K562 (cell line): Measurements from ENCODE around the gene SLC1A5. TPM values are rescaled to one million over a fixed set of nuclear protein-coding genes. Genes with fewer than 3 reads are reported as not detected.

Source experiments
- PHF8 ChIP-seq: fragments of 200-600 bp; sonication (generic); IDR thresholded peaks from 2 replicates; pipeline ENCODE4 v1.6.1; 2012; ENCODE audit warnings: mixed run types, mild to moderate bottlenecking, inconsistent platforms, low read length, moderate library complexity, borderline replicate concordance
- RBM34 ChIP-seq: fragments of 200-400 bp; formaldehyde crosslinking; IDR thresholded peaks from 2 replicates; pipeline ENCODE4 v1.6.1; 2018; ENCODE audit warnings: low read length, borderline replicate concordance; ENCODE audit not compliant: insufficient read depth
- polyA plus RNA-seq, 8 experiments: library from polyadenylated mRNA; depleted of rRNA in 4 of 8; stranded (reverse) in 5 of 8; unstranded in 3 of 8; fragments of >200 nt; fragmentation: Nextera tagmentation in 2 of 8; fragmentation: Illumina TruSeq in 1 of 8; extraction: Ambion mirVana in 2 of 8; extraction: Trizol in 1 of 8; gene quantifications; 2 replicates each; pipeline versions ENCODE4 v1.2.1 to v1.2.3, GENCODE V29; 2011 to 2014; ENCODE audit warnings: inconsistent platforms in 1 of 8, missing spikeins in 1 of 8
- total RNA-seq, 7 experiments: library from RNA; depleted of rRNA in 6 of 7; stranded (reverse); fragments of >200 nt in 6 of 7; fragmentation: Illumina TruSeq in 2 of 7; extraction: Trizol in 2 of 7; gene quantifications; 2 replicates each; pipeline versions ENCODE4 v1.2.1 to v1.2.3, GENCODE V29; 2011 to 2021; ENCODE audit warnings: low replicate concordance in 1 of 7
- TF ChIP-seq, protein P1 (sequence below): conservative IDR thresholded peaks from 2 replicates; pipeline ENCODE4 v1.6.1; 2011; ENCODE audit warnings: low read depth, mild to moderate bottlenecking, low read length; ENCODE audit not compliant: control insufficient read depth
- TF ChIP-seq, protein P2 (sequence below), 3 experiments: fragments of 200-800 bp in 1 of 3; sonication (Bioruptor generic) in 1 of 3; sonication (generic) in 1 of 3; formaldehyde crosslinking in 1 of 3; IDR thresholded peaks; 2 replicates each; pipeline versions ENCODE4 v1.6.1 to v1.8.0; 2016 to 2022; ENCODE audit warnings: mild to moderate bottlenecking in 2 of 3, missing compliant biosample characterization in 2 of 3, missing genetic modification characterization in 2 of 3, missing genetic modification reagents in 1 of 3
- TF ChIP-seq, protein P3 (sequence below): fragments of 450-650 bp; IDR thresholded peaks from 2 replicates; pipeline ENCODE4 v1.6.1; 2016; ENCODE audit warnings: mild to moderate bottlenecking, moderate library complexity

SLC1A5 gene
- total and polyA plus RNA-seq, 9 of the 15 experiments (the other 6 are each of a cell fraction or from before 2014, with no cell fraction given) = 31.2 to 417 (median 134) TPM

DNA sequence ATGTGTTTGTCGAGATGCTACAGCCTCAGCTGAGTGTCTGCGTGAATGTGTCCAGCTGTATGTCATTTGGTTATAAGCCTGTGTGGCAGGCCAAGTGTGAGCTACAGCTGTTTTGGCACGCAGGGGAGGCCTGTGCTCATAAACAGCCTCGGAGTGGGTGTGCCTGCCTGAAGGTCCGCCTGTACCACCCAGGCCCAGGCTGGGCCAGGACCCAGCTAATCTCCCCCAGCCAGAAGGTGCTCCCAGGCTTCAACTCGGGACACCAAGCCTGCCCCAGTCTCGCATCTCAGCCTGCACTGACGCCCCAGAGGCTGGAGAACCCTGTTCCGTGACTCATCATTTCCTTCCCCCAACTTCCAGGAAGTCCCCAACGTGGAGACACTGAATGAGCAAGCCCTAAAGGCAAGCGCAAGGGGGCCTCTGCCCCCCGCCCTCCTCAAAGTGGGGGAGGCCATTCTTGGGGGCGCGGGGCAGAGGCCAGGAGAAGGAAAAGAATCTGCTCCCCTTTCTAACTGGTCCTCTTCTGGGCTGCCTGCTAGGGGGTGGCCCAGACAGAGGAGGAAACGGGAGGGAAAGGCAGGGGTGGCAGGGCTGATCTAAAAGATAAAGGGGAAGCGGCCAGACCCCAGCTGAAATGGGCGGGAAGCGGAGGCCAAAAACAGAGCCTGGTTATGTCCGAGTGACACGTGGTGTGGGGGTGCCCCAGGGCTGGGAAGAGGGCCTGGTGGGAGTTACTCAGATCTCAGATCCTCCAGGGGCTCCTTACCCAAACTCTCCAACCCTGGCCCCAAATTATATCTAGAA lies 2.0 kb downstream of the SLC1A5 start (continued):
- TF ChIP-seq, protein P1, sequence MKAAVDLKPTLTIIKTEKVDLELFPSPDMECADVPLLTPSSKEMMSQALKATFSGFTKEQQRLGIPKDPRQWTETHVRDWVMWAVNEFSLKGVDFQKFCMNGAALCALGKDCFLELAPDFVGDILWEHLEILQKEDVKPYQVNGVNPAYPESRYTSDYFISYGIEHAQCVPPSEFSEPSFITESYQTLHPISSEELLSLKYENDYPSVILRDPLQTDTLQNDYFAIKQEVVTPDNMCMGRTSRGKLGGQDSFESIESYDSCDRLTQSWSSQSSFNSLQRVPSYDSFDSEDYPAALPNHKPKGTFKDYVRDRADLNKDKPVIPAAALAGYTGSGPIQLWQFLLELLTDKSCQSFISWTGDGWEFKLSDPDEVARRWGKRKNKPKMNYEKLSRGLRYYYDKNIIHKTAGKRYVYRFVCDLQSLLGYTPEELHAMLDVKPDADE = peak; percentile 71
- TF ChIP-seq RBM34 (no peak), PHF8 (peak; percentile 37; the same call in 1 of the 2 replicates)
- TF ChIP-seq, protein P2, sequence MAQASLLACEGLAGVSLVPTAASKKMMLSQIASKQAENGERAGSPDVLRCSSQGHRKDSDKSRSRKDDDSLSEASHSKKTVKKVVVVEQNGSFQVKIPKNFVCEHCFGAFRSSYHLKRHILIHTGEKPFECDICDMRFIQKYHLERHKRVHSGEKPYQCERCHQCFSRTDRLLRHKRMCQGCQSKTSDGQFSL (CRISPR knock-in tag; IDR thresholded peaks at IDR 0.05) = peak; percentile 90
- TF ChIP-seq, protein P2 (tag; IDR thresholded peaks at IDR 0.05) = peak in 1 of 2 experiments; percentile 88; a peak in 2 of 4 replicates
- TF ChIP-seq, protein P3, sequence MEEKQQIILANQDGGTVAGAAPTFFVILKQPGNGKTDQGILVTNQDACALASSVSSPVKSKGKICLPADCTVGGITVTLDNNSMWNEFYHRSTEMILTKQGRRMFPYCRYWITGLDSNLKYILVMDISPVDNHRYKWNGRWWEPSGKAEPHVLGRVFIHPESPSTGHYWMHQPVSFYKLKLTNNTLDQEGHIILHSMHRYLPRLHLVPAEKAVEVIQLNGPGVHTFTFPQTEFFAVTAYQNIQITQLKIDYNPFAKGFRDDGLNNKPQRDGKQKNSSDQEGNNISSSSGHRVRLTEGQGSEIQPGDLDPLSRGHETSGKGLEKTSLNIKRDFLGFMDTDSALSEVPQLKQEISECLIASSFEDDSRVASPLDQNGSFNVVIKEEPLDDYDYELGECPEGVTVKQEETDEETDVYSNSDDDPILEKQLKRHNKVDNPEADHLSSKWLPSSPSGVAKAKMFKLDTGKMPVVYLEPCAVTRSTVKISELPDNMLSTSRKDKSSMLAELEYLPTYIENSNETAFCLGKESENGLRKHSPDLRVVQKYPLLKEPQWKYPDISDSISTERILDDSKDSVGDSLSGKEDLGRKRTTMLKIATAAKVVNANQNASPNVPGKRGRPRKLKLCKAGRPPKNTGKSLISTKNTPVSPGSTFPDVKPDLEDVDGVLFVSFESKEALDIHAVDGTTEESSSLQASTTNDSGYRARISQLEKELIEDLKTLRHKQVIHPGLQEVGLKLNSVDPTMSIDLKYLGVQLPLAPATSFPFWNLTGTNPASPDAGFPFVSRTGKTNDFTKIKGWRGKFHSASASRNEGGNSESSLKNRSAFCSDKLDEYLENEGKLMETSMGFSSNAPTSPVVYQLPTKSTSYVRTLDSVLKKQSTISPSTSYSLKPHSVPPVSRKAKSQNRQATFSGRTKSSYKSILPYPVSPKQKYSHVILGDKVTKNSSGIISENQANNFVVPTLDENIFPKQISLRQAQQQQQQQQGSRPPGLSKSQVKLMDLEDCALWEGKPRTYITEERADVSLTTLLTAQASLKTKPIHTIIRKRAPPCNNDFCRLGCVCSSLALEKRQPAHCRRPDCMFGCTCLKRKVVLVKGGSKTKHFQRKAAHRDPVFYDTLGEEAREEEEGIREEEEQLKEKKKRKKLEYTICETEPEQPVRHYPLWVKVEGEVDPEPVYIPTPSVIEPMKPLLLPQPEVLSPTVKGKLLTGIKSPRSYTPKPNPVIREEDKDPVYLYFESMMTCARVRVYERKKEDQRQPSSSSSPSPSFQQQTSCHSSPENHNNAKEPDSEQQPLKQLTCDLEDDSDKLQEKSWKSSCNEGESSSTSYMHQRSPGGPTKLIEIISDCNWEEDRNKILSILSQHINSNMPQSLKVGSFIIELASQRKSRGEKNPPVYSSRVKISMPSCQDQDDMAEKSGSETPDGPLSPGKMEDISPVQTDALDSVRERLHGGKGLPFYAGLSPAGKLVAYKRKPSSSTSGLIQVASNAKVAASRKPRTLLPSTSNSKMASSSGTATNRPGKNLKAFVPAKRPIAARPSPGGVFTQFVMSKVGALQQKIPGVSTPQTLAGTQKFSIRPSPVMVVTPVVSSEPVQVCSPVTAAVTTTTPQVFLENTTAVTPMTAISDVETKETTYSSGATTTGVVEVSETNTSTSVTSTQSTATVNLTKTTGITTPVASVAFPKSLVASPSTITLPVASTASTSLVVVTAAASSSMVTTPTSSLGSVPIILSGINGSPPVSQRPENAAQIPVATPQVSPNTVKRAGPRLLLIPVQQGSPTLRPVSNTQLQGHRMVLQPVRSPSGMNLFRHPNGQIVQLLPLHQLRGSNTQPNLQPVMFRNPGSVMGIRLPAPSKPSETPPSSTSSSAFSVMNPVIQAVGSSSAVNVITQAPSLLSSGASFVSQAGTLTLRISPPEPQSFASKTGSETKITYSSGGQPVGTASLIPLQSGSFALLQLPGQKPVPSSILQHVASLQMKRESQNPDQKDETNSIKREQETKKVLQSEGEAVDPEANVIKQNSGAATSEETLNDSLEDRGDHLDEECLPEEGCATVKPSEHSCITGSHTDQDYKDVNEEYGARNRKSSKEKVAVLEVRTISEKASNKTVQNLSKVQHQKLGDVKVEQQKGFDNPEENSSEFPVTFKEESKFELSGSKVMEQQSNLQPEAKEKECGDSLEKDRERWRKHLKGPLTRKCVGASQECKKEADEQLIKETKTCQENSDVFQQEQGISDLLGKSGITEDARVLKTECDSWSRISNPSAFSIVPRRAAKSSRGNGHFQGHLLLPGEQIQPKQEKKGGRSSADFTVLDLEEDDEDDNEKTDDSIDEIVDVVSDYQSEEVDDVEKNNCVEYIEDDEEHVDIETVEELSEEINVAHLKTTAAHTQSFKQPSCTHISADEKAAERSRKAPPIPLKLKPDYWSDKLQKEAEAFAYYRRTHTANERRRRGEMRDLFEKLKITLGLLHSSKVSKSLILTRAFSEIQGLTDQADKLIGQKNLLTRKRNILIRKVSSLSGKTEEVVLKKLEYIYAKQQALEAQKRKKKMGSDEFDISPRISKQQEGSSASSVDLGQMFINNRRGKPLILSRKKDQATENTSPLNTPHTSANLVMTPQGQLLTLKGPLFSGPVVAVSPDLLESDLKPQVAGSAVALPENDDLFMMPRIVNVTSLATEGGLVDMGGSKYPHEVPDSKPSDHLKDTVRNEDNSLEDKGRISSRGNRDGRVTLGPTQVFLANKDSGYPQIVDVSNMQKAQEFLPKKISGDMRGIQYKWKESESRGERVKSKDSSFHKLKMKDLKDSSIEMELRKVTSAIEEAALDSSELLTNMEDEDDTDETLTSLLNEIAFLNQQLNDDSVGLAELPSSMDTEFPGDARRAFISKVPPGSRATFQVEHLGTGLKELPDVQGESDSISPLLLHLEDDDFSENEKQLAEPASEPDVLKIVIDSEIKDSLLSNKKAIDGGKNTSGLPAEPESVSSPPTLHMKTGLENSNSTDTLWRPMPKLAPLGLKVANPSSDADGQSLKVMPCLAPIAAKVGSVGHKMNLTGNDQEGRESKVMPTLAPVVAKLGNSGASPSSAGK = peak; percentile 94
